Gastroesophageal sphincter (tissue), 3 donors: ENCODE data around the gene CES4A.

Experiments
- EP300 ChIP-seq: sonication (generic); formaldehyde crosslinking; IDR thresholded peaks from one replicate; pipeline ENCODE4 v1.6.1; 2017; ENCODE audit warnings: antibody characterized with exemption, mild to moderate bottlenecking
- POLR2A ChIP-seq, 2 donors: fragments of 450-650 bp; IDR thresholded peaks; one replicate each; pipeline ENCODE4 v1.6.1; 2017; ENCODE audit warnings: antibody characterized with exemption in 2 of 2, mild to moderate bottlenecking in 2 of 2, moderate library complexity in 1 of 2
- POLR2AphosphoS5 ChIP-seq: sonication (generic); formaldehyde crosslinking; IDR thresholded peaks from one replicate; pipeline ENCODE4 v1.6.1; 2017; ENCODE audit warnings: antibody characterized with exemption
- TF ChIP-seq, protein P1 (sequence below), 4 experiments: fragments of 200-600 bp in 2 of 4; fragments of 450-650 bp in 2 of 4; sonication (generic) in 1 of 4; IDR thresholded peaks; one replicate each; pipeline ENCODE4 v1.5.1; 2017 to 2019; ENCODE audit warnings: antibody characterized with exemption in 4 of 4, mild to moderate bottlenecking in 2 of 4, moderate library complexity in 2 of 4

DNA sequence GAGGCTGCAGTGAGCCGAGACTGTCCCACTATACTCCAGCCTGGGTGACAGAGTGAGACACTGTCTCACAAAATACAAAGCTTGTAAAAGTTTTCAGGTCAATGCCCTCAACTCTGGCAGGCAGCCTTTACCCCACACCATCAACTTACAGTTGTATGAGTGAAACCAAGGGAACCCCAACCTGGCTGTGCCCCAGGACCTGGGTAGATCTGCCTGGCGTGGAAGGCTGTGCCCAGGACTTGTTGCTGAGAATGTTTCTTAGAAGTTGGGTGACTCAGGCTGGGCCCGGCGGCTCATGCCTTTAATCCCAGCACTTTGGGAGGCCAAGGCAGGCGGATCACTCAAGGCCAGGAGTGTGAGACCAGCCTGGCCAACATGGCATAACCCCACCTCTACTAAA lies 19.5 kb upstream of the CES4A start:
- TF ChIP-seq, protein P1, sequence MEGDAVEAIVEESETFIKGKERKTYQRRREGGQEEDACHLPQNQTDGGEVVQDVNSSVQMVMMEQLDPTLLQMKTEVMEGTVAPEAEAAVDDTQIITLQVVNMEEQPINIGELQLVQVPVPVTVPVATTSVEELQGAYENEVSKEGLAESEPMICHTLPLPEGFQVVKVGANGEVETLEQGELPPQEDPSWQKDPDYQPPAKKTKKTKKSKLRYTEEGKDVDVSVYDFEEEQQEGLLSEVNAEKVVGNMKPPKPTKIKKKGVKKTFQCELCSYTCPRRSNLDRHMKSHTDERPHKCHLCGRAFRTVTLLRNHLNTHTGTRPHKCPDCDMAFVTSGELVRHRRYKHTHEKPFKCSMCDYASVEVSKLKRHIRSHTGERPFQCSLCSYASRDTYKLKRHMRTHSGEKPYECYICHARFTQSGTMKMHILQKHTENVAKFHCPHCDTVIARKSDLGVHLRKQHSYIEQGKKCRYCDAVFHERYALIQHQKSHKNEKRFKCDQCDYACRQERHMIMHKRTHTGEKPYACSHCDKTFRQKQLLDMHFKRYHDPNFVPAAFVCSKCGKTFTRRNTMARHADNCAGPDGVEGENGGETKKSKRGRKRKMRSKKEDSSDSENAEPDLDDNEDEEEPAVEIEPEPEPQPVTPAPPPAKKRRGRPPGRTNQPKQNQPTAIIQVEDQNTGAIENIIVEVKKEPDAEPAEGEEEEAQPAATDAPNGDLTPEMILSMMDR (IDR thresholded peaks at IDR 0.05): no peak
- TF ChIP-seq POLR2AphosphoS5: no peak
- TF ChIP-seq POLR2A (IDR thresholded peaks at IDR 0.05): no peak
- no peak for TF ChIP-seq EP300
